HG03103 (cell line): ENCODE results near the gene RTP5.
"Not testable (repeated sequence)": the region's sequence is repeated elsewhere in the genome, so short reads cannot be mapped to it uniquely, and the experiment has no call there.

Experiments used
- ATAC-seq: cut with Tn5 transposase; IDR thresholded peaks from one replicate; pipeline ENCODE4 v1.9.1; 2021; ENCODE audit warnings: low read depth; ENCODE audit not compliant: unreplicated experiment

RTP5 gene

DNA sequence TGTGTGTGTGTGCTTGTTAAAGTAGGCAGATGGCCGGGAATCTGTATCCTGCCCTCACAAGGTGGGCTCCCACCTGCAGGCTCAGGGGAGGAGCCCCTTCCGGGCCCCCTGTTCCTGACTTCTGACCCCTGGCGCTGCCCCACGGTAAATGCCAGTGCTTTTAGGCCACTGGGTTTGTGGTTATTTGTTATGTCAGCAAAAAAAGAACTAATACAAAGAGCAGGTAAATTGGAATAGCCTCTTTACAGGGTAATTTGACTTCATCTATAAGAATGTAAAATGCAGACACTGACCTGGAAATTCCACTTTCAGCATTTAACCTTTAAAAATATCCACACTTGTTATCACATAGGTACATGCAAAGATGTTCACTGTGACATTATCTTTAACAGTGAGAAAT lies 44.2 kb downstream of the RTP5 start:
- no peak for ATAC-seq

DNA sequence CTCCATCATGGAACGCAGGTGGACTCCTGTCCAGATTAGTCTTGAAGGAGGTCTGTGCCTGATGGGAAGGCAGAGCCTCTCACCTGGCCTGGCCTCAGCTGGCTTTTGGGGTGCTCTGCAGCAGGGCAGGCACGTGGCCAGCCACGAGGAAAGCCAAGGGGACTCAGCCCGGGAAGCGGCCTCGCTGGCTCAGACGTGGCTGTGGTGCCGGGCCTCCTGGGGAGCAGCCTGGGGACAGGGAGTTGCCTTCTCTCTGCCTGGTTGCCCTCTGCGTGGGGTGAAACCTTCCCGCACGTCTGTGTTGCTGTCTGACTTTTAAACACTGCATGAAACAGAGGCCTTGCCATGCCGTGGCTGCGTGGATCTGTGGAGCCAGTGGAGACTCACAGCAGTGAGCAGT lies 45.0 kb downstream of the RTP5 start:
- no peak for ATAC-seq

DNA sequence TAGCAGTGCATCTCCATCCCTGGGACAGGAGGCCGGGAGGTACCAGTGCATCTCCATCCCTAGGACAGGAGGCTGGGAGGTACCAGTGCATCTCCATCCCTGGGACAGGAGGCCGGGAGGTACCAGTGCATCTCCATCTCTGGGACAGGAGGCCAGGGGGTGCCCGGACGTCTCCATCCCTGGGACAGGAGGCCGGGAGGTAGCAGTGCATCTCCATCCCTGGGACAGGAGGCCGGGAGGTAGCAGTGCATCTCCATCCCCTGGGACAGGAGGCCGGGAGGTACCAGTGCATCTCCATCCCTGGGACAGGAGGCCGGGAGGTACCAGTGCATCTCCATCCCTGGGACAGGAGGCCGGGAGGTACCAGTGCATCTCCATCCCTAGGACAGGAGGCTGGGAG lies 52.1 kb downstream of the RTP5 start:
- ATAC-seq, result not testable (repeated sequence)

DNA sequence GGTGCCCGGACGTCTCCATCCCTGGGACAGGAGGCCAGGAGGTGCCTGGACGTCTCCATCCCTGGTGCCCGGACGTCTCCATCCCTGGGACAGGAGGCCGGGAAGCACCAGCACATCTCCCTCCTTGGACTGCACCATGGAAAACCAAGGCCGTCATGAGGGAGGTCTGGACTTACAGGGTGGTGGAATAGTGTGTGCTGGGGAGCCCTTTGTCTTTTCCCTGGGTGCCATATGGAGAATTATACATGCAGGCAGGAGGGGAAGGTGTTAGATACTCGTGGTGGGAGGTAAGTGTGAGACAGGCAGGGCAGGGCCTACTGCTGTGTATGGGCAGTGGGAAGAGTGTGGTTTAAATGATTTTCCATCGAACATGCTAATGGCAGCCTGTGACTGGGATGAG lies 52.9 kb downstream of the RTP5 start:
- no peak for ATAC-seq

DNA sequence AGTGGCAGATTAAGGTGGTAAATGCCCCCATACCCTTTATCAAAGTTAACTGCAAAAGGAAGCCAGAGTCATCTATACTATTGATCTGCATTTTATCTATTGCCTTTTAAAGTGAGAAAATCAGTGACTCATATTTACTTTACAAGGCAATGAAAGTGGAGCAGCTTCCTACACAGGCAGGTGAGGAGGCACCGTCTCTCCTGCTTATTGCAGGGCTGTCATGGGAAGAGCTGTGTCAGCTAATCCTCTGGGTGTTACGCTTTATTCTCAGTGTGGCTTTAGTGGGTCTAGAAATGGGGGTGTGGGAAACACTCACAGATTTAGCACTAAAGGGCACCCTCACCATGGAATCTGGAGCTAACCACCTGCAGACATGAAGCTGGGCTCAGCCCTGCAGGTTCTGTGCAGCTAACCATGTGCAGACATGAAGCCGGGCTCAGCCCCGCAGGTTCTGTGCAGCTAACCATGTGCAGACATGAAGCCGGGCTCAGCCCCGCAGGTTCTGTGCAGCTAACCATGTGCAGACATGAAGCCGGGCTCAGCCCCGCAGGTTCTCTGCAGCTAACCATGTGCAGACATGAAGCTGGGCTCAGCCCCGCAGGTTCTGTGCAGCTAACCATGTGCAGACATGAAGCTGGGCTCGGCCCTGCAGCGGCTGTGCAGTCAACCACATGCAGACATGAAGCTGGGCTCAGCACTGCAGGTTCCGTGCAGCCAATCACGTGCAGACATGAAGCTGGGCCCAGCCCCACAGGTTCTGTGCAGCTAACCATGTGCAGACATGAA lies 53.5 kb downstream of the RTP5 start:
- ATAC-seq, result not testable (repeated sequence)
